SU-DHL-6 (cell line): ENCODE results near the gene CLTRN.

Experiments used
- EZH2phosphoT487 ChIP-seq: fragments of 200-600 bp; sonication (generic), shearing (Covaris generic); conservative IDR thresholded peaks from 2 replicates; pipeline ENCODE4 v1.6.1; 2018; ENCODE audit warnings: mild to moderate bottlenecking, antibody characterized with exemption, low read length, moderate library complexity, mixed read lengths
- TF ChIP-seq, protein P1 (sequence below): fragments of 200-600 bp; sonication (generic); IDR thresholded peaks from one replicate; pipeline ENCODE4 v1.5.1; 2017; ENCODE audit warnings: antibody characterized with exemption, mild to moderate bottlenecking, low read length, moderate library complexity; ENCODE audit not compliant: insufficient read depth, poor library complexity, severe bottlenecking

DNA sequence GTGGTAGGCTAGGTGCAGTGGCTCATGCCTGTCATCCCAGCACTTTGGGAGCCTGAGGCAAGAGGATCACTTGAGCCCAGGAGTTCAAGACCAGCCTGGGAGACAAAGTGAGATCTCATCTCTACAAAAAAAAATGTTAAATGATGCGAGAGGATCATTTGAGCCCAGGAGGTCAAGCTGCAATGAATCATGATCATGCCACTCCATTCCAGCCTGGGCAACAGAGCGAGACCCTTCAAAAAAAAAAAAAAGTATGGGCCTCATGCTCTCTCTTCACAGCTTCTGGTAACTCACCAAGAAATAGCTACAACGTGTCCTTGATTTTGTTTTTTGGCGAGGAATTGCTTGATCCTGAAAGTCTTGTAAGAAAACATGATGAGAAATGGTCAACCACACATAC lies 65.1 kb downstream of the CLTRN start:
- TF ChIP-seq, protein P1, sequence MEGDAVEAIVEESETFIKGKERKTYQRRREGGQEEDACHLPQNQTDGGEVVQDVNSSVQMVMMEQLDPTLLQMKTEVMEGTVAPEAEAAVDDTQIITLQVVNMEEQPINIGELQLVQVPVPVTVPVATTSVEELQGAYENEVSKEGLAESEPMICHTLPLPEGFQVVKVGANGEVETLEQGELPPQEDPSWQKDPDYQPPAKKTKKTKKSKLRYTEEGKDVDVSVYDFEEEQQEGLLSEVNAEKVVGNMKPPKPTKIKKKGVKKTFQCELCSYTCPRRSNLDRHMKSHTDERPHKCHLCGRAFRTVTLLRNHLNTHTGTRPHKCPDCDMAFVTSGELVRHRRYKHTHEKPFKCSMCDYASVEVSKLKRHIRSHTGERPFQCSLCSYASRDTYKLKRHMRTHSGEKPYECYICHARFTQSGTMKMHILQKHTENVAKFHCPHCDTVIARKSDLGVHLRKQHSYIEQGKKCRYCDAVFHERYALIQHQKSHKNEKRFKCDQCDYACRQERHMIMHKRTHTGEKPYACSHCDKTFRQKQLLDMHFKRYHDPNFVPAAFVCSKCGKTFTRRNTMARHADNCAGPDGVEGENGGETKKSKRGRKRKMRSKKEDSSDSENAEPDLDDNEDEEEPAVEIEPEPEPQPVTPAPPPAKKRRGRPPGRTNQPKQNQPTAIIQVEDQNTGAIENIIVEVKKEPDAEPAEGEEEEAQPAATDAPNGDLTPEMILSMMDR: no peak
- no peak for TF ChIP-seq EZH2phosphoT487
